Hematopoietic multipotent progenitor cell treated with erythropoietin and hydrocortisone succinate and interleukin-3 and kit ligand, for 6 days (in vitro differentiated cells): ENCODE measurements around the gene UVRAG.

ENCODE experiments used
- DNase-seq: peaks from one replicate; pipeline ENCODE4 v3.0.0-alpha.2; 2015

The UVRAG gene

GRCh38 chr11:75784085-75784478 lies 30.9 kb upstream of the UVRAG start:
- no peak for DNase-seq

- DNase-seq: no peak
These were observed 30.5 kb upstream of the UVRAG start for GRCh38 chr11:75784506-75784905.

- no peak for DNase-seq
These were observed 29.8 kb upstream of the UVRAG start for GRCh38 chr11:75785187-75785586.

GRCh38 chr11:75786101-75786736 lies 28.8 kb upstream of the UVRAG start:
- no peak for DNase-seq

GRCh38 chr11:75789521-75789920 lies 25.5 kb upstream of the UVRAG start:
- no peak for DNase-seq

GRCh38 chr11:75790986-75791385 lies 24.0 kb upstream of the UVRAG start:
- DNase-seq: no peak

GRCh38 chr11:75792127-75792731 lies 22.8 kb upstream of the UVRAG start:
- DNase-seq: no peak

GRCh38 chr11:75792997-75793800 lies 21.8 kb upstream of the UVRAG start:
- no peak for DNase-seq

- DNase-seq: no peak
These were observed 21.0 kb upstream of the UVRAG start for GRCh38 chr11:75793966-75794365.

GRCh38 chr11:75795276-75796090 lies 19.5 kb upstream of the UVRAG start:
- no peak for DNase-seq

- no peak for DNase-seq
These were observed 18.9 kb upstream of the UVRAG start for GRCh38 chr11:75796091-75796435.

GRCh38 chr11:75797116-75797515 lies 17.9 kb upstream of the UVRAG start:
- peak; percentile 57 for DNase-seq

GRCh38 chr11:75797792-75798191 lies 17.2 kb upstream of the UVRAG start:
- no peak for DNase-seq

GRCh38 chr11:75800136-75800675 lies 14.8 kb upstream of the UVRAG start:
- DNase-seq: no peak

- no peak for DNase-seq
These were observed 14.2 kb upstream of the UVRAG start for GRCh38 chr11:75800728-75801361.

GRCh38 chr11:75801362-75802020 lies 13.5 kb upstream of the UVRAG start:
- DNase-seq: no peak

GRCh38 chr11:75802021-75802912 lies 12.7 kb upstream of the UVRAG start:
- no peak for DNase-seq

- peak; percentile 86 for DNase-seq
These were observed 11.8 kb upstream of the UVRAG start for GRCh38 chr11:75802913-75803820.

GRCh38 chr11:75809111-75809510 lies 5.9 kb upstream of the UVRAG start:
- DNase-seq: no peak

- DNase-seq: no peak
These were observed 5.0 kb upstream of the UVRAG start for GRCh38 chr11:75809991-75810390.
